Measurements from ENCODE around the gene VPS37C.

Gene VPS37C

GRCh38 chr11:61127991-61128390 is 33.2 kb downstream of the VPS37C start:
- no peaks in the 10 kb centered on the region for H3K9me3 Mint-ChIP-seq
- no peak for DNase-seq
- peaks cover 7 to 16% of the 10 kb centered on the region in 2 donors for H3K4me1 Mint-ChIP-seq
- peaks cover 21 to 33% of the 10 kb centered on the region in 2 donors for H3K36me3 Mint-ChIP-seq
- H3K27me3 Mint-ChIP-seq = no peaks in the 10 kb centered on the region
- ATAC-seq (replicated peaks) = no peak
- no peak overlapping the region for H3K27ac Mint-ChIP-seq
- H3K4me3 Mint-ChIP-seq = no peak overlapping the region

GRCh38 chr11:61126256-61126655 is 35.0 kb downstream of the VPS37C start:
- H3K4me3 Mint-ChIP-seq = no peak overlapping the region
- H3K4me1 Mint-ChIP-seq = peaks cover 8 to 16% of the 10 kb centered on the region in 2 donors
- DNase-seq (no peak), ATAC-seq (replicated peaks) (no peak)
- peak overlapping the region; percentile 51 for H3K27ac Mint-ChIP-seq
- H3K36me3 Mint-ChIP-seq = peaks cover 23 to 29% of the 10 kb centered on the region in 2 donors
- no peaks in the 10 kb centered on the region for H3K9me3 Mint-ChIP-seq
- no peaks in the 10 kb centered on the region for H3K27me3 Mint-ChIP-seq

GRCh38 chr11:61125310-61125684 is 35.9 kb downstream of the VPS37C start:
- H3K27me3 Mint-ChIP-seq = no peaks in the 10 kb centered on the region
- H3K4me3 Mint-ChIP-seq = no peak overlapping the region
- ATAC-seq (replicated peaks) = no peak
- no peak overlapping the region for H3K27ac Mint-ChIP-seq
- peaks cover 8 to 22% of the 10 kb centered on the region in 2 donors for H3K4me1 Mint-ChIP-seq
- no peaks in the 10 kb centered on the region for H3K9me3 Mint-ChIP-seq
- DNase-seq = no peak
- H3K36me3 Mint-ChIP-seq = peaks cover 23 to 27% of the 10 kb centered on the region in 2 donors

- no peak for DNase-seq
- Mint-ChIP-seq H3K9me3 (no peaks in the 10 kb centered on the region), H3K4me1 (peaks cover 8 to 20% of the 10 kb centered on the region in 2 donors), H3K4me3 (no peak overlapping the region), H3K27ac (no peak overlapping the region), H3K27me3 (no peaks in the 10 kb centered on the region), H3K36me3 (peaks cover 21 to 27% of the 10 kb centered on the region in 2 donors)
- ATAC-seq (replicated peaks) = no peak
Observed at GRCh38 chr11:61124574-61125309, 36.5 kb downstream of the VPS37C start.

GRCh38 chr11:61123775-61124571 is 37.3 kb downstream of the VPS37C start:
- Mint-ChIP-seq H3K4me3 (no peak overlapping the region), H3K4me1 (peaks cover 10 to 20% of the 10 kb centered on the region in 2 donors), H3K36me3 (peaks cover 23 to 30% of the 10 kb centered on the region in 2 donors), H3K27me3 (no peaks in the 10 kb centered on the region), H3K27ac (peak overlapping the region; percentile 31), H3K9me3 (no peaks in the 10 kb centered on the region)
- ATAC-seq (replicated peaks) (no peak), DNase-seq (no peak)

GRCh38 chr11:61122761-61123160 is 38.5 kb downstream of the VPS37C start:
- H3K4me1 Mint-ChIP-seq = peaks cover 13 to 25% of the 10 kb centered on the region in 2 donors
- H3K27ac Mint-ChIP-seq = no peak overlapping the region

GRCh38 chr11:61121917-61122316 is 39.3 kb downstream of the VPS37C start:
- Mint-ChIP-seq H3K4me1 (peaks cover 13 to 26% of the 10 kb centered on the region in 2 donors), H3K27ac (no peak overlapping the region), H3K27me3 (no peaks in the 10 kb centered on the region), H3K36me3 (peaks cover 20 to 23% of the 10 kb centered on the region in 2 donors), H3K9me3 (no peaks in the 10 kb centered on the region), H3K4me3 (no peak overlapping the region)
- ATAC-seq (replicated peaks) (no peak), DNase-seq (no peak)

More at GRCh38 chr11:61122761-61123160, 38.5 kb downstream of the VPS37C start:
- DNase-seq = no peak
- peaks cover 21 to 29% of the 10 kb centered on the region in 2 donors for H3K36me3 Mint-ChIP-seq
- ATAC-seq (replicated peaks) = no peak
- no peaks in the 10 kb centered on the region for H3K9me3 Mint-ChIP-seq
- H3K4me3 Mint-ChIP-seq = no peak overlapping the region
- no peaks in the 10 kb centered on the region for H3K27me3 Mint-ChIP-seq

GRCh38 chr11:61121192-61121831 is 39.9 kb downstream of the VPS37C start:
- DNase-seq (no peak), ATAC-seq (replicated peaks) (no peak)
- H3K4me3 Mint-ChIP-seq = no peak overlapping the region
- H3K36me3 Mint-ChIP-seq = peaks cover 21 to 27% of the 10 kb centered on the region in 2 donors
- H3K4me1 Mint-ChIP-seq = peaks cover 18 to 29% of the 10 kb centered on the region in 2 donors
- peaks cover 3 to 4% of the 10 kb centered on the region in 2 donors for H3K9me3 Mint-ChIP-seq
- H3K27ac Mint-ChIP-seq = no peak overlapping the region
- no peaks in the 10 kb centered on the region for H3K27me3 Mint-ChIP-seq

- ATAC-seq (replicated peaks) = peak; percentile 34 to 41
Observed at GRCh38 chr11:61120706-61121191, 40.5 kb downstream of the VPS37C start.

GRCh38 chr11:61120099-61120705 is 41.0 kb downstream of the VPS37C start:
- no peak overlapping the region for H3K4me3 Mint-ChIP-seq
- no peaks in the 10 kb centered on the region for H3K27me3 Mint-ChIP-seq
- no peak for DNase-seq
- peaks cover 23 to 40% of the 10 kb centered on the region in 2 donors for H3K4me1 Mint-ChIP-seq
- no peak overlapping the region for H3K27ac Mint-ChIP-seq
- peaks cover 26 to 28% of the 10 kb centered on the region in 2 donors for H3K36me3 Mint-ChIP-seq
- H3K9me3 Mint-ChIP-seq = peaks cover 3 to 4% of the 10 kb centered on the region in 2 donors
- no peak for ATAC-seq (replicated peaks)

More at GRCh38 chr11:61120706-61121191, 40.5 kb downstream of the VPS37C start:
- H3K4me3 Mint-ChIP-seq = no peak overlapping the region
- H3K27me3 Mint-ChIP-seq = no peaks in the 10 kb centered on the region
- peaks cover 24 to 26% of the 10 kb centered on the region in 2 donors for H3K36me3 Mint-ChIP-seq
- no peak overlapping the region for H3K27ac Mint-ChIP-seq
- DNase-seq = no peak
- H3K9me3 Mint-ChIP-seq = peaks cover 3 to 4% of the 10 kb centered on the region in 2 donors
- peaks cover 20 to 35% of the 10 kb centered on the region in 2 donors for H3K4me1 Mint-ChIP-seq

- H3K9me3 Mint-ChIP-seq = peaks cover 3 to 4% of the 10 kb centered on the region in 2 donors
- no peak for DNase-seq
- H3K27ac Mint-ChIP-seq = no peak overlapping the region
- ATAC-seq (replicated peaks) = no peak
- H3K36me3 Mint-ChIP-seq = peaks cover 26 to 31% of the 10 kb centered on the region in 2 donors
- H3K4me1 Mint-ChIP-seq = peaks cover 28 to 47% of the 10 kb centered on the region in 2 donors
- no peaks in the 10 kb centered on the region for H3K27me3 Mint-ChIP-seq
- no peak overlapping the region for H3K4me3 Mint-ChIP-seq
Observed at GRCh38 chr11:61119571-61119970, 41.7 kb downstream of the VPS37C start.

- Mint-ChIP-seq H3K36me3 (peaks cover 23 to 31% of the 10 kb centered on the region in 2 donors), H3K9me3 (peaks cover 3 to 4% of the 10 kb centered on the region in 2 donors), H3K4me3 (no peak overlapping the region), H3K27ac (no peak overlapping the region), H3K27me3 (no peaks in the 10 kb centered on the region), H3K4me1 (peaks cover 26 to 51% of the 10 kb centered on the region in 2 donors)
- DNase-seq (no peak), ATAC-seq (replicated peaks) (no peak)
Observed at GRCh38 chr11:61119055-61119454, 42.2 kb downstream of the VPS37C start.

- Mint-ChIP-seq H3K27ac (no peak overlapping the region), H3K27me3 (no peaks in the 10 kb centered on the region), H3K36me3 (peaks cover 22 to 29% of the 10 kb centered on the region in 2 donors), H3K4me1 (peaks cover 25 to 51% of the 10 kb centered on the region in 2 donors), H3K4me3 (no peak overlapping the region), H3K9me3 (peaks cover 3 to 4% of the 10 kb centered on the region in 2 donors)
- DNase-seq (no peak), ATAC-seq (replicated peaks) (no peak)
Observed at GRCh38 chr11:61118406-61118805, 42.8 kb downstream of the VPS37C start.

GRCh38 chr11:61118004-61118403 is 43.2 kb downstream of the VPS37C start:
- no peaks in the 10 kb centered on the region for H3K27me3 Mint-ChIP-seq
- DNase-seq (no peak), ATAC-seq (replicated peaks) (no peak)
- H3K9me3 Mint-ChIP-seq = peaks cover 3 to 4% of the 10 kb centered on the region in 2 donors
- H3K4me1 Mint-ChIP-seq = peaks cover 25 to 51% of the 10 kb centered on the region in 2 donors
- peaks cover 22 to 25% of the 10 kb centered on the region in 2 donors for H3K36me3 Mint-ChIP-seq
- no peak overlapping the region for H3K4me3 Mint-ChIP-seq
- H3K27ac Mint-ChIP-seq = no peak overlapping the region
